Natural killer cell (primary cell): ENCODE data around the gene SPARC. TPM values are rescaled to one million over a fixed set of nuclear protein-coding genes. Genes with fewer than 3 reads are reported as not detected.
"Not testable (repeated sequence)": the region's sequence is repeated elsewhere in the genome, so short reads cannot be mapped to it uniquely, and the experiment has no call there.

Source experiments
- ATAC-seq, 3 donors: fragments of 150-1000 bp in 2 of 3; fragments of 200-7000 bp in 1 of 3; cut with Tn5 transposase; 1 replicate in 1 of 3; 2 replicates in 2 of 3; pipeline ENCODE4 v1.10.0; 2021; ENCODE audit warnings: mild to moderate bottlenecking in 2 of 3, moderate library complexity in 2 of 3
- DNase-seq, 2 donors: peaks; one replicate each; pipeline versions ENCODE4 v3.0.0 to v3.0.0-alpha.2; 2013 to 2021; ENCODE audit warnings: mixed read lengths in 1 of 2
- H3K27ac ChIP-seq: one replicate; pipeline ENCODE4 v1.5.1; 2013; ENCODE audit warnings: mild to moderate bottlenecking, low read length
- H3K27me3 ChIP-seq: one replicate; pipeline ENCODE4 v1.6.1; 2013; ENCODE audit warnings: low read length; ENCODE audit not compliant: control insufficient read depth, insufficient read depth
- H3K36me3 ChIP-seq: one replicate; pipeline ENCODE4 v1.6.1; 2013; ENCODE audit warnings: low read length; ENCODE audit not compliant: control insufficient read depth, insufficient read depth
- H3K4me1 ChIP-seq: one replicate; pipeline ENCODE4 v1.6.1; 2013; ENCODE audit warnings: low read length; ENCODE audit not compliant: control insufficient read depth, insufficient read depth
- H3K4me3 ChIP-seq: one replicate; pipeline ENCODE4 v1.5.1; 2013; ENCODE audit warnings: low read length
- H3K9me3 ChIP-seq: one replicate; pipeline ENCODE4 v1.6.1; 2013; ENCODE audit warnings: low read length; ENCODE audit not compliant: control insufficient read depth, insufficient read depth
- H3K27ac Mint-ChIP-seq, 2 donors: one replicate each; pipeline ENCODE4 v1.8.0; 2022; ENCODE audit warnings: mild to moderate bottlenecking in 2 of 2, mixed read lengths in 2 of 2, moderate library complexity in 1 of 2
- H3K27me3 Mint-ChIP-seq, 2 donors: one replicate each; pipeline ENCODE4 v1.8.0; 2022; ENCODE audit warnings: low read depth in 2 of 2, mixed read lengths in 2 of 2
- H3K36me3 Mint-ChIP-seq: one replicate; pipeline ENCODE4 v1.8.0; 2022; ENCODE audit warnings: mixed read lengths
- H3K4me1 Mint-ChIP-seq, 2 donors: one replicate each; pipeline ENCODE4 v1.8.0; 2022; ENCODE audit warnings: mixed read lengths in 2 of 2
- H3K4me3 Mint-ChIP-seq: one replicate; pipeline ENCODE4 v1.8.0; 2022; ENCODE audit warnings: mild to moderate bottlenecking, moderate library complexity, mixed read lengths
- H3K9me3 Mint-ChIP-seq, 2 donors: one replicate each; pipeline ENCODE4 v1.8.0; 2022; ENCODE audit warnings: mixed read lengths in 2 of 2
- CTCF ChIP-seq: fragments of 200-600 bp; IDR thresholded peaks from one replicate; pipeline ENCODE4 v1.8.0; 2022; ENCODE audit warnings: antibody characterized with exemption
- WGBS: methylation state at CpG from one replicate; pipeline ENCODE4 v1.1.7; 2013; ENCODE audit warnings: missing lambda C conversion rate; ENCODE audit not compliant: insufficient coverage; 5-methylcytosine and 5-hydroxymethylcytosine counted together
- intact Hi-C: fragments of 100-400 bp; cut with micrococcal nuclease; formaldehyde crosslinking; loops from one replicate; pipeline ENCODE4 v1.14.2; 2022
- total RNA-seq, 4 donors: library from RNA; stranded (reverse); fragments of 120-200 nt in 1 of 4; gene quantifications; one replicate each; pipeline versions ENCODE4 v1.2.3 to v1.2.4, GENCODE V29; 2013 to 2022

The SPARC gene
- total RNA-seq, 3 donors from 2014 or later (not counting 1 experiment from before 2014, with no cell fraction given): 3.2 to 48.5 (median 23.4) TPM

- WGBS: 93% methylated on average over 2 of the region's 2 CpGs
- H3K4me1 Mint-ChIP-seq: no peaks in the 10 kb centered on the region
- no peaks in the 10 kb centered on the region for H3K9me3 Mint-ChIP-seq
- no peaks in the 10 kb centered on the region for H3K36me3 ChIP-seq
- intact Hi-C loops: no loop called here
- H3K4me3 Mint-ChIP-seq: no peak overlapping the region
- no peak for DNase-seq
- H3K27ac ChIP-seq: no peak overlapping the region
- no peak for ATAC-seq
- H3K9me3 ChIP-seq: no peaks in the 10 kb centered on the region
- H3K27me3 ChIP-seq: no peaks in the 10 kb centered on the region
- H3K36me3 Mint-ChIP-seq: no peaks in the 10 kb centered on the region
- no peaks in the 10 kb centered on the region for H3K27me3 Mint-ChIP-seq
- no peak overlapping the region for H3K4me3 ChIP-seq
- TF ChIP-seq CTCF: no peak
- H3K4me1 ChIP-seq: no peaks in the 10 kb centered on the region
- H3K27ac Mint-ChIP-seq: no peak overlapping the region
Measured at GRCh38 chr5:151700296-151700695, 13.6 kb upstream of the SPARC start.

- Mint-ChIP-seq H3K4me3 (no peak overlapping the region), H3K9me3 (no peaks in the 10 kb centered on the region), H3K27ac (no peak overlapping the region), H3K36me3 (no peaks in the 10 kb centered on the region), H3K27me3 (no peaks in the 10 kb centered on the region), H3K4me1 (no peaks in the 10 kb centered on the region)
- Histone ChIP-seq H3K36me3 (no peaks in the 10 kb centered on the region), H3K27ac (no peak overlapping the region), H3K4me1 (no peaks in the 10 kb centered on the region), H3K27me3 (no peaks in the 10 kb centered on the region), H3K4me3 (no peak overlapping the region), H3K9me3 (no peaks in the 10 kb centered on the region)
- WGBS: 95% methylated on average over 10 of the region's 13 CpGs
- TF ChIP-seq CTCF: no peak
- DNase-seq: no peak
- no peak for ATAC-seq
- intact Hi-C loops: no loop called here
Measured at GRCh38 chr5:151699071-151699901, 12.6 kb upstream of the SPARC start.

- H3K27ac ChIP-seq, DNase-seq, H3K27ac Mint-ChIP-seq, intact Hi-C loops, H3K4me3 ChIP-seq, H3K36me3 ChIP-seq, H3K27me3 Mint-ChIP-seq, H3K4me1 Mint-ChIP-seq, H3K9me3 Mint-ChIP-seq, ATAC-seq, H3K27me3 ChIP-seq, H3K4me3 Mint-ChIP-seq, H3K4me1 ChIP-seq, H3K36me3 Mint-ChIP-seq, H3K9me3 ChIP-seq: not testable (repeated sequence)
- 90% methylated on average over 2 of the region's 4 CpGs for WGBS
Measured at GRCh38 chr5:151698081-151698480, 11.4 kb upstream of the SPARC start.

GRCh38 chr5:151697452-151697851 is 10.7 kb upstream of the SPARC start:
- intact Hi-C loops: no loop called here
- Histone ChIP-seq H3K9me3 (no peaks in the 10 kb centered on the region), H3K27ac (no peak overlapping the region), H3K4me3 (no peak overlapping the region), H3K4me1 (no peaks in the 10 kb centered on the region), H3K36me3 (no peaks in the 10 kb centered on the region), H3K27me3 (no peaks in the 10 kb centered on the region)
- H3K27me3 Mint-ChIP-seq: no peaks in the 10 kb centered on the region
- H3K4me3 Mint-ChIP-seq: no peak overlapping the region
- H3K9me3 Mint-ChIP-seq: no peaks in the 10 kb centered on the region
- H3K27ac Mint-ChIP-seq: no peak overlapping the region
- H3K4me1 Mint-ChIP-seq: no peaks in the 10 kb centered on the region
- no peak for DNase-seq
- WGBS: 89% methylated on average over 8 of the region's 8 CpGs
- H3K36me3 Mint-ChIP-seq: no peaks in the 10 kb centered on the region
- TF ChIP-seq CTCF: no peak
- no peak for ATAC-seq
